Natural killer cell (primary cell): ENCODE results near the gene KCTD21. TPM values are rescaled to one million over a fixed set of nuclear protein-coding genes. Genes with fewer than 3 reads are reported as not detected.
"Not testable (repeated sequence)": the region's sequence is repeated elsewhere in the genome, so short reads cannot be mapped to it uniquely, and the experiment has no call there.

Experiments used
- ATAC-seq, 3 donors: fragments of 150-1000 bp in 2 of 3; fragments of 200-7000 bp in 1 of 3; cut with Tn5 transposase; 1 replicate in 1 of 3; 2 replicates in 2 of 3; pipeline ENCODE4 v1.10.0; 2021; ENCODE audit warnings: mild to moderate bottlenecking in 2 of 3, moderate library complexity in 2 of 3
- DNase-seq, 2 donors: peaks; one replicate each; pipeline versions ENCODE4 v3.0.0 to v3.0.0-alpha.2; 2013 to 2021; ENCODE audit warnings: mixed read lengths in 1 of 2
- H3K27ac ChIP-seq: one replicate; pipeline ENCODE4 v1.5.1; 2013; ENCODE audit warnings: mild to moderate bottlenecking, low read length
- H3K27me3 ChIP-seq: one replicate; pipeline ENCODE4 v1.6.1; 2013; ENCODE audit warnings: low read length; ENCODE audit not compliant: control insufficient read depth, insufficient read depth
- H3K36me3 ChIP-seq: one replicate; pipeline ENCODE4 v1.6.1; 2013; ENCODE audit warnings: low read length; ENCODE audit not compliant: control insufficient read depth, insufficient read depth
- H3K4me1 ChIP-seq: one replicate; pipeline ENCODE4 v1.6.1; 2013; ENCODE audit warnings: low read length; ENCODE audit not compliant: control insufficient read depth, insufficient read depth
- H3K4me3 ChIP-seq: one replicate; pipeline ENCODE4 v1.5.1; 2013; ENCODE audit warnings: low read length
- H3K9me3 ChIP-seq: one replicate; pipeline ENCODE4 v1.6.1; 2013; ENCODE audit warnings: low read length; ENCODE audit not compliant: control insufficient read depth, insufficient read depth
- H3K27ac Mint-ChIP-seq, 2 donors: one replicate each; pipeline ENCODE4 v1.8.0; 2022; ENCODE audit warnings: mild to moderate bottlenecking in 2 of 2, mixed read lengths in 2 of 2, moderate library complexity in 1 of 2
- H3K27me3 Mint-ChIP-seq, 2 donors: one replicate each; pipeline ENCODE4 v1.8.0; 2022; ENCODE audit warnings: low read depth in 2 of 2, mixed read lengths in 2 of 2
- H3K36me3 Mint-ChIP-seq: one replicate; pipeline ENCODE4 v1.8.0; 2022; ENCODE audit warnings: mixed read lengths
- H3K4me1 Mint-ChIP-seq, 2 donors: one replicate each; pipeline ENCODE4 v1.8.0; 2022; ENCODE audit warnings: mixed read lengths in 2 of 2
- H3K4me3 Mint-ChIP-seq: one replicate; pipeline ENCODE4 v1.8.0; 2022; ENCODE audit warnings: mild to moderate bottlenecking, moderate library complexity, mixed read lengths
- H3K9me3 Mint-ChIP-seq, 2 donors: one replicate each; pipeline ENCODE4 v1.8.0; 2022; ENCODE audit warnings: mixed read lengths in 2 of 2
- WGBS: methylation state at CpG from one replicate; pipeline ENCODE4 v1.1.7; 2013; ENCODE audit warnings: missing lambda C conversion rate; ENCODE audit not compliant: insufficient coverage; 5-methylcytosine and 5-hydroxymethylcytosine counted together
- intact Hi-C: fragments of 100-400 bp; cut with micrococcal nuclease; formaldehyde crosslinking; loops from one replicate; pipeline ENCODE4 v1.14.2; 2022
- total RNA-seq, 4 donors: library from RNA; stranded (reverse); fragments of 120-200 nt in 1 of 4; gene quantifications; one replicate each; pipeline versions ENCODE4 v1.2.3 to v1.2.4, GENCODE V29; 2013 to 2022
- TF ChIP-seq, protein P1 (sequence below): fragments of 200-600 bp; IDR thresholded peaks from one replicate; pipeline ENCODE4 v1.8.0; 2022; ENCODE audit warnings: antibody characterized with exemption

The KCTD21 gene, protein sequence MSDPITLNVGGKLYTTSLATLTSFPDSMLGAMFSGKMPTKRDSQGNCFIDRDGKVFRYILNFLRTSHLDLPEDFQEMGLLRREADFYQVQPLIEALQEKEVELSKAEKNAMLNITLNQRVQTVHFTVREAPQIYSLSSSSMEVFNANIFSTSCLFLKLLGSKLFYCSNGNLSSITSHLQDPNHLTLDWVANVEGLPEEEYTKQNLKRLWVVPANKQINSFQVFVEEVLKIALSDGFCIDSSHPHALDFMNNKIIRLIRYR
- total RNA-seq, result 1 to 10 TPM; 1.7 to 2.7 (median 2.2) TPM
- 3.5 TPM for total RNA-seq (2013)

DNA sequence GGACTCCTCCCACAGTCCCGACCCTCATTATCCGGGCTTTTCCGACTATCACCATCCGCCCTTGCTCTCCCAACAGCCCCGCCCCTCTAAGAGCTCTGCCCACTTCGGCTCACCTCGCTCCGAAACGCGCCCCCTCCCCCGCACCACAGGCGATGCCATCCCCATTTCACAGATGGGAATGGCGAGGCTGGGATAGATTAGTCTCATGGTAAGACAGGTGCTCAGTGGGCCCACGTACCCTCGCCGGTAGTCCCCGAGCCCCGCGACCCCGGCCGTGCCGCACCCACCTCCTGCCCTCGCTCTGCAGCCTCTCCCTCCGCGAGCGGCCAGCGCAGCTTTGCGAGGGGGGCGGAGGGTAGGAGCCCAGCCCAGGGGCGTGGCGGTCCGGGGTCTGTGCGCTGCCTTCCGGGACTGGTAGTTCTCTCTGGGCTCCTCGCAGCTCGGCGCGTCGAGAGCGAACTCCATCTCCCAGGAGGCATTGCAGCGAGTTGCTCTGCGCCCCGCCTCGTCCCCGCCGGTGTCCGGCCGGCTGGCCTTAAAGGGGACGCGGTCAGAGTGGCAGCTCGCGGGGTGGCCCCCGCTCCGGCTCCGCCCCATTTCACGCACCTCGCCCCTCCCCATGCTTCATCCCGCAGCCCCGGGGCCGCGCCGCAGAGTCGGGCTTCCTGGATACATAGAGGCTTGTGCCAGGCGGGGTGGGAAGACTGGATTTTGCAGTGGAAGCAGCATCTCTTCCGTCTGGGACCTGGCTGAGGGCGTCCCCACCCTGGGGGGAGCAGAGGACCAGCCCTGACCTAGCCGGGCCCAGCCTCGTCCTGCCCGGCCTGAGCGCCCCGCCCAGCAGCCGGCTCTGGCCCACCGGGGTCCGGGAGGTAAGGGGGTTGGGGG is at the start of gene KCTD21, which contains the start of gene USP35:
TSS of gene KCTD21 (minus strand) at position 341 of the 888 bp plus-strand sequence. CDS start 14,072 bp downstream, outside the sequence.
TSS of gene USP35 (plus strand) at position 634 of the 888 bp plus-strand sequence. CDS start 7,327 bp downstream, outside the sequence.
- DNase-seq (peak; percentile 85 to 95), ATAC-seq (peak; percentile 95 to 99 (median 96))
- H3K4me3 Mint-ChIP-seq, result peak within 1 kb of the TSS; percentile 99
- H3K4me1 ChIP-seq, result peaks cover 23% of the 10 kb centered on the region
- no peaks in the 10 kb centered on the region for H3K27me3 Mint-ChIP-seq
- H3K27me3 ChIP-seq, result no peaks in the 10 kb centered on the region
- peak within 1 kb of the TSS; percentile 87 to 93 for H3K27ac Mint-ChIP-seq
- peak within 1 kb of the TSS; percentile 71 for H3K27ac ChIP-seq
- no peaks in the 10 kb centered on the region for H3K36me3 ChIP-seq
- H3K4me1 Mint-ChIP-seq, result peaks cover 29 to 50% of the 10 kb centered on the region in 2 donors
- no peaks in the 10 kb centered on the region for H3K9me3 Mint-ChIP-seq
- peak within 1 kb of the TSS; percentile 97 for H3K4me3 ChIP-seq
- TF ChIP-seq, protein P1, sequence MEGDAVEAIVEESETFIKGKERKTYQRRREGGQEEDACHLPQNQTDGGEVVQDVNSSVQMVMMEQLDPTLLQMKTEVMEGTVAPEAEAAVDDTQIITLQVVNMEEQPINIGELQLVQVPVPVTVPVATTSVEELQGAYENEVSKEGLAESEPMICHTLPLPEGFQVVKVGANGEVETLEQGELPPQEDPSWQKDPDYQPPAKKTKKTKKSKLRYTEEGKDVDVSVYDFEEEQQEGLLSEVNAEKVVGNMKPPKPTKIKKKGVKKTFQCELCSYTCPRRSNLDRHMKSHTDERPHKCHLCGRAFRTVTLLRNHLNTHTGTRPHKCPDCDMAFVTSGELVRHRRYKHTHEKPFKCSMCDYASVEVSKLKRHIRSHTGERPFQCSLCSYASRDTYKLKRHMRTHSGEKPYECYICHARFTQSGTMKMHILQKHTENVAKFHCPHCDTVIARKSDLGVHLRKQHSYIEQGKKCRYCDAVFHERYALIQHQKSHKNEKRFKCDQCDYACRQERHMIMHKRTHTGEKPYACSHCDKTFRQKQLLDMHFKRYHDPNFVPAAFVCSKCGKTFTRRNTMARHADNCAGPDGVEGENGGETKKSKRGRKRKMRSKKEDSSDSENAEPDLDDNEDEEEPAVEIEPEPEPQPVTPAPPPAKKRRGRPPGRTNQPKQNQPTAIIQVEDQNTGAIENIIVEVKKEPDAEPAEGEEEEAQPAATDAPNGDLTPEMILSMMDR, result no peak
- WGBS, result under 1% methylated on average over 72 of the region's 74 CpGs
- no peaks in the 10 kb centered on the region for H3K9me3 ChIP-seq
- H3K36me3 Mint-ChIP-seq, result no peaks in the 10 kb centered on the region
- intact Hi-C loops, result loop anchor here (1.0 to 2.0 kb wide), 2 partner anchors 14 to 49 kb away; partner anchors contain the start of gene ALG8

DNA sequence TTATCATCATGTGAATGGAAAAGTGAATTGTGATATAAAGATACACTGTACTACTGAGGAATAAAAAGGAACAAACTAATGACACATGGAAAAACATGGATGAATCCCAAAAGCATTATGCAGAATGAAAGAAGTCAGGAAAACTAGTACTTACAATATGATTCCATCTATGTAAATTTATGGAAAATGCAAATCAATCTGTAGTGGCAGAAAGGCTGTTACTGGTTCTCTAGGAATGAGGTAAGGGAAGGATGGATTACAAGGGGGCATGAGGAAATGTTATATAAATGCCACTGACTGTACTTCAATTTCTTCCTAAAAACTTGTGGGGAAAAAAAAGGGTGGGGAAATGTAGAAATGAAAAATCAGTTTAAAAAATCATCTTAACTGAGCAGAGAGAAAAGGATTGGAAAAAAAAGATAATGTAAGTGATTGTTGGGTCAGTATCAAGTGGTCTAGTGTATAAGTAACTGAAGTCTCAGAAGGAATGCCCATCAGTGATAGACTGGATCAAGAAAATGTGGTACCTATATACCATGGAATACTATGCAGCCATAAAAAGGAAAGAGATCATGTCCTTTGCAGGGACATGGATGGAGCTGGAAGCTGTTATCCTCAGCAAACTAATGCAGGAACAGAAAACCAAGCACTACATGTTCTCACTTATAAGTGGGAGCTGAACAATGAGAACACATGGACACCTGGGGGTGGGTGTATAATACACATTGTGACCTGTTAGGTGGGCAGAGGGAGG is 49.0 kb upstream of the KCTD21 start:
- H3K27me3 Mint-ChIP-seq, result no peaks in the 10 kb centered on the region
- Histone ChIP-seq H3K4me1 (no peaks in the 10 kb centered on the region), H3K36me3 (no peaks in the 10 kb centered on the region), H3K9me3 (peaks cover 6% of the 10 kb centered on the region), H3K4me3 (no peak overlapping the region), H3K27ac (no peak overlapping the region), H3K27me3 (no peaks in the 10 kb centered on the region)
- peaks cover 6 to 9% of the 10 kb centered on the region in 2 donors for H3K9me3 Mint-ChIP-seq
- intact Hi-C loops, result no loop called here
- no peak for DNase-seq
- no peaks in the 10 kb centered on the region for H3K4me1 Mint-ChIP-seq
- no peak overlapping the region for H3K27ac Mint-ChIP-seq
- TF ChIP-seq, protein P1, result no peak
- peaks cover 15% of the 10 kb centered on the region for H3K36me3 Mint-ChIP-seq
- ATAC-seq, result no peak
- no peak overlapping the region for H3K4me3 Mint-ChIP-seq

DNA sequence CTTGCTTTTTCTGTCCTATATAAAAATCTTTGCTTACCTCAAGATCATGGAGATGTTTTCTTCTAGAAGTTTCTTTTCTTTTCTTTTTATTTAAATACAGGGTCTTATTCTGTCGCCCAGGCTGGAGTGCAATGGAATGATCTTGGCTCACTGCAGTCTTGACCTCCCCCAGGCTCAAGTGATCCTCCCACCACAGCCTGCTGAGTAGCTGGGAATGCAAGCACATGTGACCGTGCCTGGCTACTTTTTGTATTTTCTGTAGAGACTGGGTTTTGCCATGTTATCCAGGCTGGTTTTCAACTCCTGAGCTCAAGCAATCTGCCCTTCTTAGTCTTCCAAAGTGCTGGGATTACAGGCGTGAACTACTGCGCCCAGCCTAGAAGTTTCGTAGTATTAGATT is 45.6 kb upstream of the KCTD21 start:
- ATAC-seq, result no peak
- Mint-ChIP-seq H3K4me1 (no peaks in the 10 kb centered on the region), H3K27me3 (no peaks in the 10 kb centered on the region), H3K9me3 (no peaks in the 10 kb centered on the region), H3K36me3 (no peaks in the 10 kb centered on the region), H3K27ac (no peak overlapping the region), H3K4me3 (no peak overlapping the region)
- DNase-seq, result no peak
- Histone ChIP-seq H3K27me3 (no peaks in the 10 kb centered on the region), H3K4me1 (no peaks in the 10 kb centered on the region), H3K4me3 (no peak overlapping the region), H3K27ac (no peak overlapping the region), H3K9me3 (no peaks in the 10 kb centered on the region), H3K36me3 (no peaks in the 10 kb centered on the region)
- intact Hi-C loops, result no loop called here
- 98% methylated on average over 5 of the region's 5 CpGs for WGBS
- TF ChIP-seq, protein P1, result no peak

DNA sequence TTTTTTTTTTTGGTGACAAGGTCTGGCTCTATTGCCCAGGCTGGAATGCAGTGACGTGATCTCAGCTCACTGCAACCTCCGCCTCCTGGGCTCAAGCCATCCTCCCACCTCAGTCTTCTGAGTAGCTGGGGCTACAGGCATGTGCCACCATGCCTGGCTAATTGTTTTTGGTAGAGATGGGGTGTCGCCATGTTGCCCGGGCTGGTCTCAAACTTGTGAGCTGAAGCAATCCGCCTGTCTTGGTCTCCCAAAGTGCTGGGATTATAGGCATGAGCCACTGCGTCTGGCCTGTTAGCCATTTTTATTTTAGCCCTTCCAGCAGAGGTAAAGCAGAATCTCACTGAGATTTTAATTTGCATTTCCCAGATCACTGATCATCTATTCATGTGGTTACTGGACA is 44.6 kb upstream of the KCTD21 start:
- H3K27ac Mint-ChIP-seq, H3K36me3 Mint-ChIP-seq, H3K36me3 ChIP-seq, ATAC-seq, DNase-seq, H3K27ac ChIP-seq, H3K4me1 Mint-ChIP-seq, H3K9me3 Mint-ChIP-seq, intact Hi-C loops, H3K27me3 ChIP-seq, H3K9me3 ChIP-seq, H3K4me3 Mint-ChIP-seq, H3K4me1 ChIP-seq, H3K4me3 ChIP-seq, H3K27me3 Mint-ChIP-seq: not testable (repeated sequence)
- WGBS, result 92% methylated on average over 6 of the region's 6 CpGs
